ENCODE data around the gene KCNA2. TPM values are rescaled to one million over a fixed set of nuclear protein-coding genes. Genes with fewer than 3 reads are reported as not detected.

KCNA2 gene
- total RNA-seq, 4 donors from 2014 or later, result 0.31 to 2.9 (median 1.0) TPM

DNA sequence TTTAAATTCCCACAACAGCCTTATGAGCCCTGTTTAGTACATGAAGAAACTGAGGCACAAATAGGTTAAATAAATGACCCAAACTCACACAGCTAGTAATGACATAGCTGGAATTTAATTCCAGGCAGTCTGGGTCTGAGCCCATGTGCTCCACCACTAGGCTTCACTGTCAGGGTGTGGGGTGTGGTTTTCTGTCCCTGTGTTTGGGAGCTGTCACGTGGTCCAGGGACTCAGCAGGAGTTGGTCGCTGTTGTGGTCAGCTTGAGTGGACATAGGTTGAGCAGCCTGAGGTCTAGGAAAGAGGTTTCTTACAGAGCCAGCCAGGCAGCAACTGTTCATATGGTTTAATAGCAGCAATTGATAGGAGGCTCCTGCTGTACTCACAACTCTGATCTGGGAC, 59.1 kb downstream of the KCNA2 start:
- no peak overlapping the region for H3K4me3 ChIP-seq
- H3K9me3 ChIP-seq, result no peaks in the 10 kb centered on the region
- TF ChIP-seq, protein P1, sequence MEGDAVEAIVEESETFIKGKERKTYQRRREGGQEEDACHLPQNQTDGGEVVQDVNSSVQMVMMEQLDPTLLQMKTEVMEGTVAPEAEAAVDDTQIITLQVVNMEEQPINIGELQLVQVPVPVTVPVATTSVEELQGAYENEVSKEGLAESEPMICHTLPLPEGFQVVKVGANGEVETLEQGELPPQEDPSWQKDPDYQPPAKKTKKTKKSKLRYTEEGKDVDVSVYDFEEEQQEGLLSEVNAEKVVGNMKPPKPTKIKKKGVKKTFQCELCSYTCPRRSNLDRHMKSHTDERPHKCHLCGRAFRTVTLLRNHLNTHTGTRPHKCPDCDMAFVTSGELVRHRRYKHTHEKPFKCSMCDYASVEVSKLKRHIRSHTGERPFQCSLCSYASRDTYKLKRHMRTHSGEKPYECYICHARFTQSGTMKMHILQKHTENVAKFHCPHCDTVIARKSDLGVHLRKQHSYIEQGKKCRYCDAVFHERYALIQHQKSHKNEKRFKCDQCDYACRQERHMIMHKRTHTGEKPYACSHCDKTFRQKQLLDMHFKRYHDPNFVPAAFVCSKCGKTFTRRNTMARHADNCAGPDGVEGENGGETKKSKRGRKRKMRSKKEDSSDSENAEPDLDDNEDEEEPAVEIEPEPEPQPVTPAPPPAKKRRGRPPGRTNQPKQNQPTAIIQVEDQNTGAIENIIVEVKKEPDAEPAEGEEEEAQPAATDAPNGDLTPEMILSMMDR (IDR thresholded peaks at IDR 0.05 in 4 of 5, conservative IDR thresholded peaks at IDR 0.05 in 1 of 5), result no peak
- no peak for TF ChIP-seq POLR2A (IDR thresholded peaks at IDR 0.05)
- intact Hi-C loops (cut with DNase I; ENCODE audit: low total_unique reads) (no loop called here), in situ Hi-C loops (cut with MboI; ENCODE audit: low sequenced_read_pairs in 4 of 4) (no loop called here)
- no peaks in the 10 kb centered on the region for H3K36me3 ChIP-seq
- H3K27me3 ChIP-seq, result peaks cover 0 to 4% (median 0%) of the 10 kb centered on the region in 3 donors
- H3K4me1 ChIP-seq, result no peaks in the 10 kb centered on the region
- no peak for ATAC-seq
- H3K27ac ChIP-seq, result no peak overlapping the region
- no peak for DNase-seq

DNA sequence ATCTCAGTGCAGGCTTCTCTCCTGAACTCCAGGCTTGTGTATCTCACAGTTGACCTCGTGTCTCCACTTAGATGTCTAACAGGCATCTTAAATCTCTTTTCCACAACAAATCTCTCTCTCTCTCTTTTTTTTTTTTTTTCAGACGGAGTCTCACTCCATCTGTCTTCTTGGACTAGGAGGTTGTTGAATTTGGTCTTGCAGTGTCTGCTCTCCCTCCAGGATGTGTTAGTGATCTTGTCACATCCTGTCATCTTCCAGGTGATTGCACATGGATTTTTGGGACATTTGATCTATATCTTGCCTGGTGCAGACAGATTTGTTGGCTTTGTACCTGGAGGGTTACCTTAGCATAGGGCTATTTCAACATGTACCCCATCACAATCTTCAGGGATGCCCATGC, 60.7 kb downstream of the KCNA2 start:
- no peak for DNase-seq
- Histone ChIP-seq H3K27me3 (no peaks in the 10 kb centered on the region), H3K9me3 (no peaks in the 10 kb centered on the region), H3K4me1 (no peaks in the 10 kb centered on the region), H3K36me3 (no peaks in the 10 kb centered on the region), H3K4me3 (no peak overlapping the region), H3K27ac (no peak overlapping the region)
- ATAC-seq, result no peak
- TF ChIP-seq POLR2A (IDR thresholded peaks at IDR 0.05), result no peak
- TF ChIP-seq, protein P1 (IDR thresholded peaks at IDR 0.05 in 4 of 5, conservative IDR thresholded peaks at IDR 0.05 in 1 of 5), result no peak
- intact Hi-C loops (cut with DNase I; ENCODE audit: low total_unique reads) (no loop called here), in situ Hi-C loops (cut with MboI; ENCODE audit: low sequenced_read_pairs in 4 of 4) (no loop called here)

DNA sequence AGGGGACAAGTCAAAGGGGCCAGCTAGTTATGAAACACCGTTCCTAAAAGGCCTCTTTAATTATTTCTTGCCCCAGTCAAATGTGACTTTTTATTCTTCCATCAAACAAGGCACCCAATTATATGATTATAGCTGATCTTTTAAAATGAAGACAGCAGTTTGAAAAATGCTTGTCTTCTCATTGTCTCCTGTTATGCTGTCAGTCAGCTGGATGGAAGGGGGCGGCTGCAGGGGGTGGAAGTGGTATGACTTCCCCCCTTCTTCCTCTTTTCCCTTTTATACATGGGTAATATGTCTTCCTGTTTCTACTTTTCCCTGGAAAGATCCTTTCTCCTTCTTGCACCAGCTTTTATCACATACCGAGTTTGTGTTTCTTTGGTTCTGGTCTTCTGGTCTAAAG, 61.4 kb downstream of the KCNA2 start:
- no peaks in the 10 kb centered on the region for H3K27me3 ChIP-seq
- no peak for DNase-seq
- no peak for TF ChIP-seq POLR2A (IDR thresholded peaks at IDR 0.05)
- H3K4me3 ChIP-seq, result no peak overlapping the region
- H3K27ac ChIP-seq, result no peak overlapping the region
- no peaks in the 10 kb centered on the region for H3K36me3 ChIP-seq
- in situ Hi-C loops (cut with MboI; ENCODE audit: low sequenced_read_pairs in 4 of 4) (no loop called here), intact Hi-C loops (cut with DNase I; ENCODE audit: low total_unique reads) (no loop called here)
- no peaks in the 10 kb centered on the region for H3K9me3 ChIP-seq
- ATAC-seq, result no peak
- no peaks in the 10 kb centered on the region for H3K4me1 ChIP-seq

Other genes with a start within 250 kb of the KCNA2 start
- 1 to 10 TPM; 1.2 to 3.5 (median 2.9) TPM for gene SLC16A4, start 215.3 kb downstream of the KCNA2 start, total RNA-seq
- 100 to 1,000 TPM; 116 to 203 (median 153) TPM for gene LAMTOR5, start 198.7 kb downstream of the KCNA2 start, total RNA-seq
- gene PROK1, start 155.2 kb downstream of the KCNA2 start, total RNA-seq, result 1 to 10 TPM in 3 of 4 donors, under 1 TPM in 1; 0.38 to 2.8 (median 1.6) TPM
- not detected for gene KCNA10, start 87.2 kb downstream of the KCNA2 start, total RNA-seq
- under 1 TPM in 2 of 4 donors, not detected in 2; 0.18 to 0.20 TPM for gene KCNA3, start 68.6 kb upstream of the KCNA2 start, total RNA-seq

All from gastrocnemius medialis (tissue), 4 donors.